HL-60 (cell line): ENCODE data around the gene CSNK1G1.
"Not testable (repeated sequence)": the region's sequence is repeated elsewhere in the genome, so short reads cannot be mapped to it uniquely, and the experiment has no call there.

ENCODE experiments used
- GABPA ChIP-seq: IDR thresholded peaks from 2 replicates; pipeline ENCODE4 v1.6.1; 2012; ENCODE audit warnings: low read depth
- POLR2AphosphoS5 ChIP-seq: IDR thresholded peaks from 2 replicates; pipeline ENCODE4 v1.6.1; 2012; ENCODE audit warnings: low read depth
- TF ChIP-seq, protein P1 (sequence below): IDR thresholded peaks from one replicate; pipeline ENCODE4 v1.5.1; 2011; ENCODE audit warnings: low read length, control low read depth, inconsistent platforms; ENCODE audit not compliant: insufficient read depth

- TF ChIP-seq, protein P1, sequence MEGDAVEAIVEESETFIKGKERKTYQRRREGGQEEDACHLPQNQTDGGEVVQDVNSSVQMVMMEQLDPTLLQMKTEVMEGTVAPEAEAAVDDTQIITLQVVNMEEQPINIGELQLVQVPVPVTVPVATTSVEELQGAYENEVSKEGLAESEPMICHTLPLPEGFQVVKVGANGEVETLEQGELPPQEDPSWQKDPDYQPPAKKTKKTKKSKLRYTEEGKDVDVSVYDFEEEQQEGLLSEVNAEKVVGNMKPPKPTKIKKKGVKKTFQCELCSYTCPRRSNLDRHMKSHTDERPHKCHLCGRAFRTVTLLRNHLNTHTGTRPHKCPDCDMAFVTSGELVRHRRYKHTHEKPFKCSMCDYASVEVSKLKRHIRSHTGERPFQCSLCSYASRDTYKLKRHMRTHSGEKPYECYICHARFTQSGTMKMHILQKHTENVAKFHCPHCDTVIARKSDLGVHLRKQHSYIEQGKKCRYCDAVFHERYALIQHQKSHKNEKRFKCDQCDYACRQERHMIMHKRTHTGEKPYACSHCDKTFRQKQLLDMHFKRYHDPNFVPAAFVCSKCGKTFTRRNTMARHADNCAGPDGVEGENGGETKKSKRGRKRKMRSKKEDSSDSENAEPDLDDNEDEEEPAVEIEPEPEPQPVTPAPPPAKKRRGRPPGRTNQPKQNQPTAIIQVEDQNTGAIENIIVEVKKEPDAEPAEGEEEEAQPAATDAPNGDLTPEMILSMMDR = not testable (repeated sequence)
- not testable (repeated sequence) for TF ChIP-seq GABPA, POLR2AphosphoS5
Observed at GRCh38 chr15:64217429-64217750, 138.6 kb downstream of the CSNK1G1 start.
